IMR-90 (cell line): ENCODE measurements around the gene SH3TC1. TPM values are rescaled to one million over a fixed set of nuclear protein-coding genes. Genes with fewer than 3 reads are reported as not detected.

Experiments
- ATAC-seq: fragments of 200-7000 bp; cut with Tn5 transposase; 2 replicates; pipeline ENCODE4 v1.9.1; 2020; ENCODE audit warnings: low read depth, mild to moderate bottlenecking, moderate library complexity
- BruUV-seq: library from RNA; stranded (reverse); fragments of 400-500 nt; replicated peaks from 2 replicates; lab custom pipeline; 2021; lab: Mats Ljungman, UMichigan
- CTCF ChIA-PET: fragments of 300-600 bp; formaldehyde crosslinking; extraction: SDS; loops from one replicate; lab custom pipeline; 2021; ENCODE audit warnings: antibody characterized with exemption; lab: Yijun Ruan, JAX
- POLR2A ChIA-PET: fragments of 300-600 bp; sonication (Branson Sonifier 250); formaldehyde crosslinking; loops from one replicate; lab custom pipeline; 2022; ENCODE audit warnings: antibody characterized with exemption; ENCODE audit not compliant: unreplicated experiment; lab: Charles Lee
- DNase-seq: peaks from one replicate; pipeline ENCODE4 v3.0.0; 2013
- H2AFZ ChIP-seq: replicated peaks from 2 replicates; pipeline ENCODE3; 2013; ENCODE audit warnings: low read length, mild to moderate bottlenecking; ENCODE audit not compliant: poor library complexity
- H2AK5ac ChIP-seq: 2 replicates; pipeline ENCODE4 v1.6.1; 2013; ENCODE audit warnings: low read depth, low read length, inconsistent platforms
- H2AK9ac ChIP-seq: replicated peaks from 2 replicates; pipeline ENCODE3; 2013; ENCODE audit warnings: mild to moderate bottlenecking, low read depth, low read length, moderate library complexity; ENCODE audit not compliant: poor library complexity
- H2BK120ac ChIP-seq: 2 replicates; pipeline ENCODE4 v1.6.1; 2013; ENCODE audit warnings: low read depth, low read length, inconsistent platforms
- H2BK15ac ChIP-seq: 3 replicates; pipeline ENCODE4 v1.6.1; 2013; ENCODE audit warnings: low read depth, low read length, inconsistent platforms
- H2BK20ac ChIP-seq: 2 replicates; pipeline ENCODE4 v1.6.1; 2013; ENCODE audit warnings: low read depth, mild to moderate bottlenecking, inconsistent platforms, low read length, moderate library complexity
- H2BK5ac ChIP-seq: 2 replicates; pipeline ENCODE4 v1.6.1; 2013; ENCODE audit warnings: mild to moderate bottlenecking, low read depth, low read length, inconsistent platforms; ENCODE audit not compliant: poor library complexity, severe bottlenecking
- H3K14ac ChIP-seq: replicated peaks from 2 replicates; pipeline ENCODE4 v1.6.1; 2013; ENCODE audit warnings: low read depth, low read length, inconsistent platforms
- H3K18ac ChIP-seq: 2 replicates; pipeline ENCODE4 v1.6.1; 2013; ENCODE audit warnings: low read depth, low read length, control low read depth
- H3K23ac ChIP-seq: 2 replicates; pipeline ENCODE4 v1.6.1; 2013; ENCODE audit warnings: low read depth, low read length, inconsistent platforms
- H3K27ac ChIP-seq: 2 replicates; pipeline ENCODE4 v1.5.1; 2013; ENCODE audit warnings: mild to moderate bottlenecking, control low read depth, low read length; ENCODE audit not compliant: insufficient read depth
- H3K27me3 ChIP-seq: 2 replicates; pipeline ENCODE4 v1.6.1; 2013; ENCODE audit warnings: low read length; ENCODE audit not compliant: control insufficient read depth, insufficient read depth
- H3K36me3 ChIP-seq: 2 replicates; pipeline ENCODE4 v1.6.1; 2013; ENCODE audit warnings: low read length, mixed read lengths; ENCODE audit not compliant: control insufficient read depth, insufficient read depth
- H3K4ac ChIP-seq: 2 replicates; pipeline ENCODE4 v1.6.1; 2013; ENCODE audit warnings: low read depth, low read length, inconsistent platforms
- H3K4me1 ChIP-seq: 2 replicates; pipeline ENCODE4 v1.6.1; 2013; ENCODE audit warnings: low read length, mixed read lengths; ENCODE audit not compliant: control insufficient read depth, insufficient read depth
- H3K4me2 ChIP-seq: 2 replicates; pipeline ENCODE4 v1.6.1; 2013; ENCODE audit warnings: low read depth, mild to moderate bottlenecking, control low read depth, low read length, moderate library complexity
- H3K4me3 ChIP-seq: 2 replicates; pipeline ENCODE4 v1.5.1; 2013; ENCODE audit warnings: low read depth, mild to moderate bottlenecking, control low read depth, low read length, moderate library complexity; ENCODE audit not compliant: insufficient read depth
- H3K56ac ChIP-seq: 2 replicates; pipeline ENCODE4 v1.6.1; 2013; ENCODE audit warnings: low read length, inconsistent platforms; ENCODE audit not compliant: insufficient read depth; ENCODE audit errors: extremely low read depth
- H3K79me1 ChIP-seq, 2 experiments: 2 replicates each; pipeline ENCODE4 v1.6.1; 2013; ENCODE audit warnings: low read length in 2 of 2, inconsistent platforms in 1 of 2, low read depth in 1 of 2
- H3K9ac ChIP-seq: 2 replicates; pipeline ENCODE4 v1.6.1; 2013; ENCODE audit warnings: low read depth, low read length, control low read depth
- H3K9me1 ChIP-seq: 2 replicates; pipeline ENCODE4 v1.6.1; 2013; ENCODE audit warnings: low read length, inconsistent platforms; ENCODE audit not compliant: insufficient read depth
- H3K9me3 ChIP-seq: 2 replicates; pipeline ENCODE4 v1.6.1; 2013; ENCODE audit warnings: low read length; ENCODE audit not compliant: control insufficient read depth, insufficient read depth
- H4K20me1 ChIP-seq: 2 replicates; pipeline ENCODE4 v1.6.1; 2013; ENCODE audit warnings: low read length, inconsistent platforms; ENCODE audit not compliant: insufficient read depth
- H4K5ac ChIP-seq: 2 replicates; pipeline ENCODE4 v1.6.1; 2013; ENCODE audit warnings: mild to moderate bottlenecking, low read depth, low read length, control low read depth
- H4K8ac ChIP-seq, 2 experiments: 2 replicates each; pipeline ENCODE4 v1.6.1; 2013; ENCODE audit warnings: low read depth in 2 of 2, low read length in 2 of 2, control low read depth in 1 of 2, inconsistent platforms in 1 of 2
- H4K91ac ChIP-seq: 2 replicates; pipeline ENCODE4 v1.6.1; 2013; ENCODE audit warnings: low read depth, low read length, inconsistent platforms; ENCODE audit not compliant: insufficient read depth
- MXI1 ChIP-seq: IDR thresholded peaks from 2 replicates; pipeline ENCODE4 v1.6.1; 2012; ENCODE audit warnings: low read depth, mild to moderate bottlenecking, low read length, moderate library complexity, borderline replicate concordance
- WGBS, 2 experiments: methylation state at CpG; one replicate each; pipeline versions ENCODE4 v1.1.5 to v1.1.7; 2013; ENCODE audit warnings: missing lambda C conversion rate in 2 of 2; ENCODE audit not compliant: insufficient read length in 1 of 2; ENCODE audit errors: extremely low coverage in 2 of 2; 5-methylcytosine and 5-hydroxymethylcytosine counted together
- dilution Hi-C: fragments of 300-500 bp; cut with HindIII; formaldehyde crosslinking; loops from one replicate; pipeline ENCODE4 v1.14.3; 2018; ENCODE audit warnings: low sequenced_read_pairs; ENCODE audit not compliant: unreplicated experiment
- in situ Hi-C: fragments of 300-500 bp; cut with MboI; formaldehyde crosslinking; loops from 3 replicates; pipeline ENCODE4 v1.14.3; 2019; ENCODE audit warnings: low sequenced_read_pairs, inconsistent platforms, mixed read lengths
- intact Hi-C: fragments of 100-400 bp; cut with micrococcal nuclease; formaldehyde crosslinking; loops from 2 replicates; pipeline ENCODE4 v1.10.0; 2022
- polyA plus RNA-seq, 3 experiments: library from polyadenylated mRNA; depleted of rRNA; stranded (reverse); fragments of >200 nt; gene quantifications; 2 replicates each; pipeline ENCODE4 v1.2.3, GENCODE V29; 2012; ENCODE audit warnings: low replicate concordance in 1 of 3
- total RNA-seq: library from RNA; depleted of rRNA; stranded (reverse); fragments of >200 nt; gene quantifications from 2 replicates; pipeline ENCODE4 v1.2.3, GENCODE V29; 2012

SH3TC1 gene
- total and polyA plus RNA-seq, 2 of the 4 experiments (the other 2 are of a cell fraction): 1.6 to 2.2 TPM

DNA sequence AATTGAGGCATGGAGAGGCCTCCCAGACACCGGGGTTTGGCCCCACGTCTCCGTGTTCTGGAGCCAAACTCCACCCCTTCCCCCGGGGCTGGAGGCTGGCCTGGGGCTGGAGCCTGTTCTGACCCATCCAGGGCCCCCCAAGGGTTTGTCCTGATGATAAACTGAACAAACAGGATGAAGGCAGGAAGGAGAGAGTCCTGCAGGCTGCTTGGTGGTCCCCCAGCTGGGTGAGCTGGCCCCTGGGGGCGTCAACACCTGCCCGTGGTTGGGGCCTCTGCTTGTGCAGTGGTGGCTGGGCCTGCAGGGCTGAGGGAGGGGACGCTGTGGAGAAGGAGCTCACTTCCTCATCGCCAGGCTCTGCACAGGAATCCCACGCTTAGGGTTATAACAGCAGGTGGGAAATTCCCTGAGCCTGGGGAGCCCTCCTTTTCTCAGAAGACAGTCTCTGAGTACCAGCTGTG, 2.3 kb downstream of the SH3TC1 start:
- H2BK5ac ChIP-seq: no peak overlapping the region
- H3K4me2 ChIP-seq: no peak overlapping the region
- no peaks in the 10 kb centered on the region for H3K9me3 ChIP-seq
- H3K18ac ChIP-seq: no peak overlapping the region
- H2AK5ac ChIP-seq: no peak overlapping the region
- in situ Hi-C loops: loop anchor here (25.0 kb wide), 1 partner anchor 411 kb away; no protein-coding TSS in a partner anchor
- H2AK9ac ChIP-seq: peak overlapping the region; percentile 12
- no peak for TF ChIP-seq MXI1
- no TSS peak for BruUV-seq
- intact Hi-C loops: no loop called here
- no peak overlapping the region for H4K5ac ChIP-seq
- H3K27ac ChIP-seq: no peak overlapping the region
- POLR2A ChIA-PET: no interaction called here
- dilution Hi-C loops: no loop called here
- peaks cover 1% of the 10 kb centered on the region; the same call in 1 of the 2 replicates for H3K27me3 ChIP-seq
- no peak overlapping the region for H3K23ac ChIP-seq
- H2BK15ac ChIP-seq: no peak overlapping the region
- H3K4ac ChIP-seq: 0 out of 2 replicates have a peak overlapping the region, but pooled peaks have one; percentile 39
- H2BK120ac ChIP-seq: no peak overlapping the region
- DNase-seq (no peak), ATAC-seq (no peak)
- H3K79me1 ChIP-seq: no peaks in the 10 kb centered on the region
- H3K9me1 ChIP-seq: peaks cover 10% of the 10 kb centered on the region; the same call in 1 of the 2 replicates
- no peak overlapping the region for H3K56ac ChIP-seq
- no peak overlapping the region for H3K14ac ChIP-seq
- H3K36me3 ChIP-seq: no peaks in the 10 kb centered on the region
- no peak overlapping the region for H2AFZ ChIP-seq
- H4K20me1 ChIP-seq: no peaks in the 10 kb centered on the region
- H3K4me1 ChIP-seq: peaks cover 17% of the 10 kb centered on the region
- H3K4me3 ChIP-seq: no peak overlapping the region
- CTCF ChIA-PET: no interaction called here
- H4K8ac ChIP-seq: no peak overlapping the region
- no peak overlapping the region for H4K91ac ChIP-seq
- H3K9ac ChIP-seq: no peak overlapping the region
- no peak overlapping the region for H2BK20ac ChIP-seq
- no CpG with 5 or more reads among the region's 9 CpGs for WGBS, 2 experiments
